Lower leg skin (tissue), 4 donors: ENCODE data around the gene NAGS. TPM values are rescaled to one million over a fixed set of nuclear protein-coding genes. Genes with fewer than 3 reads are reported as not detected.
"Not testable (repeated sequence)": the region's sequence is repeated elsewhere in the genome, so short reads cannot be mapped to it uniquely, and the experiment has no call there.

Experiments used
- DNase-seq, 2 donors: peaks; one replicate each; pipeline ENCODE4 v3.0.0-alpha.2; 2019; ENCODE audit warnings: low spot score in 2 of 2
- H3K4me3 ChIP-seq: fragments of 200-600 bp; sonication (generic); 2 replicates; pipeline ENCODE4 v1.5.1; 2017; ENCODE audit warnings: mild to moderate bottlenecking, low read depth; ENCODE audit not compliant: poor library complexity, severe bottlenecking
- POLR2A ChIP-seq, 2 donors: fragments of 450-650 bp; IDR thresholded peaks; one replicate each; pipeline ENCODE4 v1.6.1; 2016 to 2017; ENCODE audit warnings: antibody characterized with exemption in 2 of 2, mild to moderate bottlenecking in 1 of 2, moderate library complexity in 1 of 2
- WGBS, 2 donors: methylation state at CpG; one replicate each; pipeline ENCODE4 v1.1.5; 2018; 5-methylcytosine and 5-hydroxymethylcytosine counted together
- intact Hi-C: fragments of 100-400 bp; cut with DNase I; formaldehyde crosslinking; loops from one replicate; pipeline ENCODE4 v1.15.0; 2023; ENCODE audit warnings: low total_unique reads
- total RNA-seq, 4 donors: library from RNA; depleted of rRNA; stranded (reverse); fragments of >200 nt; gene quantifications; one replicate each; pipeline ENCODE4 v1.1.0, GENCODE V29; 2016
- TF ChIP-seq, protein P1 (sequence below), 3 donors: fragments of 450-650 bp; IDR thresholded peaks; one replicate each; pipeline ENCODE4 v1.5.1; 2016; ENCODE audit warnings: antibody characterized with exemption in 3 of 3, mild to moderate bottlenecking in 3 of 3, moderate library complexity in 2 of 3

NAGS gene
- total RNA-seq, 4 donors from 2014 or later, result 3.2 to 4.9 (median 3.6) TPM

GRCh38 chr17:43966276-43966675 is 38.1 kb upstream of the NAGS start:
- intact Hi-C loops, result no loop called here
- TF ChIP-seq, protein P1, sequence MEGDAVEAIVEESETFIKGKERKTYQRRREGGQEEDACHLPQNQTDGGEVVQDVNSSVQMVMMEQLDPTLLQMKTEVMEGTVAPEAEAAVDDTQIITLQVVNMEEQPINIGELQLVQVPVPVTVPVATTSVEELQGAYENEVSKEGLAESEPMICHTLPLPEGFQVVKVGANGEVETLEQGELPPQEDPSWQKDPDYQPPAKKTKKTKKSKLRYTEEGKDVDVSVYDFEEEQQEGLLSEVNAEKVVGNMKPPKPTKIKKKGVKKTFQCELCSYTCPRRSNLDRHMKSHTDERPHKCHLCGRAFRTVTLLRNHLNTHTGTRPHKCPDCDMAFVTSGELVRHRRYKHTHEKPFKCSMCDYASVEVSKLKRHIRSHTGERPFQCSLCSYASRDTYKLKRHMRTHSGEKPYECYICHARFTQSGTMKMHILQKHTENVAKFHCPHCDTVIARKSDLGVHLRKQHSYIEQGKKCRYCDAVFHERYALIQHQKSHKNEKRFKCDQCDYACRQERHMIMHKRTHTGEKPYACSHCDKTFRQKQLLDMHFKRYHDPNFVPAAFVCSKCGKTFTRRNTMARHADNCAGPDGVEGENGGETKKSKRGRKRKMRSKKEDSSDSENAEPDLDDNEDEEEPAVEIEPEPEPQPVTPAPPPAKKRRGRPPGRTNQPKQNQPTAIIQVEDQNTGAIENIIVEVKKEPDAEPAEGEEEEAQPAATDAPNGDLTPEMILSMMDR (IDR thresholded peaks at IDR 0.05), result no peak
- no peak for TF ChIP-seq POLR2A (IDR thresholded peaks at IDR 0.05)
- WGBS, 2 donors, result 56 to 63% methylated on average over 3 of the region's 3 CpGs
- no peak overlapping the region for H3K4me3 ChIP-seq
- no peak for DNase-seq

- DNase-seq, result no peak
- H3K4me3 ChIP-seq, result no peak overlapping the region
- WGBS, 2 donors, result 54 to 60% methylated on average over 9 of the region's 9 CpGs
- intact Hi-C loops, result no loop called here
- TF ChIP-seq POLR2A (IDR thresholded peaks at IDR 0.05), result no peak
- TF ChIP-seq, protein P1 (IDR thresholded peaks at IDR 0.05), result no peak
Observed at GRCh38 chr17:43967251-43967875, 37.1 kb upstream of the NAGS start.

GRCh38 chr17:43970366-43970765 is 34.1 kb upstream of the NAGS start:
- no peak for DNase-seq
- 68 to 71% methylated on average over 4 of the region's 4 CpGs for WGBS, 2 donors
- TF ChIP-seq POLR2A (IDR thresholded peaks at IDR 0.05), result no peak
- TF ChIP-seq, protein P1 (IDR thresholded peaks at IDR 0.05), result no peak

DNA sequence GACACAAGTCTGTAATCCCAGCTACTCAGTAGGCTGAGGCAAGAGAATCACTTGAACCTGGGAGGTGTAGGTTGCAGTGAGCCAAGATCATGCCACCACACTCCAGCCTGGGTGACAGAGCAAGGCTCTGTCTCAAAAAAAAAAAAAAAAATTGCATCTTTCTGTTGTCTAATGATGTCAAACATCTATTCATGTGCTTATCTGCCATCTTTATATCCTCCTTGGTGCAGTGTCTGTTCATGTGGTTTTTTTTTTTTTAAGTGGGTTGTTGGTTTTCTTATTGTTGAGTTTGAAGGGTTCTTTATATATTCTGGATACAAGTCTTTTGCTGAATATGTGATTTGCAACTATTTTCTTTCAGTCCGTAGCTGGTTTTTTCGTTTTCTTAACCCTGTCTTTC is 33.0 kb upstream of the NAGS start:
- 43 to 62% methylated on average over 2 of the region's 2 CpGs for WGBS, 2 donors
- DNase-seq, intact Hi-C loops, H3K4me3 ChIP-seq: not testable (repeated sequence)

More at GRCh38 chr17:43970366-43970765, 34.1 kb upstream of the NAGS start:
- no peak overlapping the region for H3K4me3 ChIP-seq
- intact Hi-C loops, result no loop called here

DNA sequence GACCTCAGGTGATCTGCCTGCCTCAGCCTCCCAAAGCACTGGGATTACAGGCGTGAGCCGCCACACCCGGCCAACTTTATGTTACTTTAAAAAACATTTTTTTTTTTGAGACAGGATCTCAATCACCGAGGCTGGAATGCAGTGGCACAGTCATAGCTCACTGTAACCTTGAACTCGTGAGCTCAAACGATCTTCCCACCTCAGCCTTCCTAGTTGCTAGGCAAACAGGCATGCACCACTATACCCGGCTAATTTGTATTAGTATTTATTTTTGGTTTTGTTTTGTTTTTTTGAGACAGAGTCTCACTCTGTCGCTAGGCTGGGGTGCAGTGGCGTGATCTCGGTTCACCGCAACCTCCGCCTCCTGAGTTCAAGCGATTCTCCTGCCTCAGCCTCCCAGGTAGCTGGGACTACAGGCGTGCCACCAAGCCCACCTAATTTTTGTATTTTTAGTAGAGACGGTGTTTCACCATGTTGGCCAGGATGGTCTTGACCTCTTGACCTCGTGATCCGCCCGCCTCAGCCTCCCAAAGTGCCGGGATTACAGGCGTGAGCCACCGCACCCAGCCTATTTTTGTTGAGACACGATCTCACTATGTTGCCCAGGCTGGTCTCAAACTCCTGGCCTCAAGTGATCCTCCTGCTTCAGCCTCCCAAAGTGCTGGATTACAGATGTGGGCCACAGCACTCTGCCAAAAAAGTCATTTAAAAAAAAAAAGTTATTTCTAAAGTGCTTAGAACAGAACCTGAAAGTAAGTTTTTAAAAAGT is 31.8 kb upstream of the NAGS start:
- intact Hi-C loops, DNase-seq, H3K4me3 ChIP-seq: not testable (repeated sequence)
- 84 to 88% methylated on average over 22 of the region's 22 CpGs for WGBS, 2 donors

DNA sequence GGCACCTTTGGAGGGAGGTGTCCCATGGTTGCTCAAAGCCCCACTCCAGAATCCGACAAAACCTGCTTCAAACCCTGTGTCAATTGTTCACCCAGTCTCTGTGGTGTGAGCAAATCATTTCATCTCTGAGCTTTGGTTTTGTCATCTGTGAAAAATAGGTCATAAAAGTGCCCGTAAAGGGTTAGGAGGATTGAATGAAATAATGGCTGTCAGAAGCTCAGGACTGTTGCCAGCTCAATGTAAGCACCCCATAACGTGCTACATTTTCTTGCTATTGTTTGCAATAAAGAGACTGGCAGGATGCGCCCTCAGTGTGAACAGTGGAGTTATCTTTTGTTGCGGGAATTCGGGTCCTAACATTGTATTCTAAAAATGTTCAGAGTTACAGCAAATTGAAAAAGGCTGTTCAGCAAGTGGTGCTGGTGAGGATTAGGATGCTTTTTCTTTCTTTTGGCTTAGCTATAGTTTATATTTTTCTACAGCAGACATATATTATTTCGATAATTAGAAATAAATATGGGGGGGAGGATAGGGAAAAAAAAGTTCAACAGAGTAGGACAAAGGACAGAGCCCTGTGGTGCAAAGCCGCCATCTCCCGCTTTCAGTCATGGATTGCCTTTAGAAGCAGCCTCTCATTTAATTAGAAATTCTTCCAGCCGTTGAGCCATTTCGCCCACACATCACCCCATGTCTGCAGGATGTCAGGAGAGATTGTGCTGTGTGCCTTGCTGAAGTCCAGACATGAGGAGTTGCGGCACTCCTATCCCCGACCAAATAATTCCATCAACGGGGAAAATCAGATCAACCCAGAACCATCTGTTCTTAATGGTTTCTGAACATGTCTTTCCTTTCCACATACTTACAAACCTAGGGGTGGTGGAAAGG is 29.8 kb upstream of the NAGS start:
- 46 to 48% methylated on average over 14 of the region's 14 CpGs for WGBS, 2 donors
- H3K4me3 ChIP-seq, result no peak overlapping the region

More for the DNA sequence above, 29.8 kb upstream of the NAGS start:
- intact Hi-C loops, result no loop called here
- TF ChIP-seq, protein P1 (IDR thresholded peaks at IDR 0.05), result no peak
- no peak for TF ChIP-seq POLR2A (IDR thresholded peaks at IDR 0.05)
- DNase-seq, result no peak
